K562 (cell line): ENCODE data around the gene PCK2.

Experiments used
- EZH2 ChIP-seq: IDR thresholded peaks from 2 replicates; pipeline ENCODE4 v1.6.1; 2012; ENCODE audit warnings: low read depth, mild to moderate bottlenecking, inconsistent platforms, low read length, borderline replicate concordance
- RAD21 ChIP-seq, 2 experiments: fragments of 250-450 bp in 1 of 2; fragments of 450-650 bp in 1 of 2; sonication (Bioruptor Pico) in 1 of 2; formaldehyde crosslinking in 1 of 2; IDR thresholded peaks in 1 of 2; conservative IDR thresholded peaks in 1 of 2; 2 replicates each; pipeline versions ENCODE4 v1.4.0 to v1.8.0; 2020 to 2022; ENCODE audit warnings: mild to moderate bottlenecking in 2 of 2, moderate library complexity in 1 of 2
- TF ChIP-seq, protein P1 (sequence below), 2 experiments: fragments of 450-650 bp; formaldehyde crosslinking in 1 of 2; IDR thresholded peaks; 2 replicates each; pipeline versions ENCODE4 v1.4.0 to v1.6.1; 2014 to 2020; ENCODE audit warnings: mild to moderate bottlenecking in 2 of 2, borderline replicate concordance in 1 of 2, low read depth in 1 of 2

DNA sequence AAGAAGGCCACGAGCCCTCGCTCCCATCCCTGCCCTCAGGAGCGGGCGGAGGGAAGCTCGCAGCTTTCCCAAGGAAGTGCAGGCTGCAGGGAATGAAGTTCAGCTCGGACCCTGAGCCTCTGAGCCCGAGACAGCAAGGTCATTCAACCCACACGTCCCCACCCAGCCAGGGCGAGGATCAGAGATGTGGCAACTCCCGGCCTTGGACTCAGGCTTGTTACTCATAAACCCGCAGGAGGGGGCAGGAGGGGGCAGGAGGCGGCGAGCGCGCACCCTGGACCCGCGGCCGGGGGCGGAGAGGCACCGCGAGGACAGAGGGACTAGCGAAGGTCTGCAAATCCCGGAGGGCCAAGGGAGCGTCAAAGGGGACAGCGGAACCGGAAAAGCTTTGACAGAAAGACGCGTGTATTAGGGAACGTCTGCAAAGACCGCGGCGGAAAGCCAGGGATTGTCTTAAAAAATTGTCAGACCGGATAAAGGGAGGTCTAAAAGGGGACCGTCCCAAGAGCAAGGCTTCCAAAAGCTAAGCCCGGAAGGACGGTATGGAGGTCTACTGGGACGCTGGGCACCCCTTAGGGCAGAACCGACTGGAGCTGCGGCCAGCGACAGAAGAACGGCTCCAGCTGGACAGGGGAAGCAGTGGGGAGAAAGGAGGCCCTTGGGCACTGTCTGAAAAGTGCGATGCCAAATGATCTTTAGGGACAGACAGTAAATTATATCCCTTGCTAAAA, 19.9 kb downstream of the PCK2 start:
- TF ChIP-seq RAD21 (CRISPR knock-in tag; conservative IDR thresholded peaks at IDR 0.05 in 1 of 2, IDR thresholded peaks at IDR 0.05 in 1 of 2) (no peak), EZH2 (no peak)
- TF ChIP-seq, protein P1, sequence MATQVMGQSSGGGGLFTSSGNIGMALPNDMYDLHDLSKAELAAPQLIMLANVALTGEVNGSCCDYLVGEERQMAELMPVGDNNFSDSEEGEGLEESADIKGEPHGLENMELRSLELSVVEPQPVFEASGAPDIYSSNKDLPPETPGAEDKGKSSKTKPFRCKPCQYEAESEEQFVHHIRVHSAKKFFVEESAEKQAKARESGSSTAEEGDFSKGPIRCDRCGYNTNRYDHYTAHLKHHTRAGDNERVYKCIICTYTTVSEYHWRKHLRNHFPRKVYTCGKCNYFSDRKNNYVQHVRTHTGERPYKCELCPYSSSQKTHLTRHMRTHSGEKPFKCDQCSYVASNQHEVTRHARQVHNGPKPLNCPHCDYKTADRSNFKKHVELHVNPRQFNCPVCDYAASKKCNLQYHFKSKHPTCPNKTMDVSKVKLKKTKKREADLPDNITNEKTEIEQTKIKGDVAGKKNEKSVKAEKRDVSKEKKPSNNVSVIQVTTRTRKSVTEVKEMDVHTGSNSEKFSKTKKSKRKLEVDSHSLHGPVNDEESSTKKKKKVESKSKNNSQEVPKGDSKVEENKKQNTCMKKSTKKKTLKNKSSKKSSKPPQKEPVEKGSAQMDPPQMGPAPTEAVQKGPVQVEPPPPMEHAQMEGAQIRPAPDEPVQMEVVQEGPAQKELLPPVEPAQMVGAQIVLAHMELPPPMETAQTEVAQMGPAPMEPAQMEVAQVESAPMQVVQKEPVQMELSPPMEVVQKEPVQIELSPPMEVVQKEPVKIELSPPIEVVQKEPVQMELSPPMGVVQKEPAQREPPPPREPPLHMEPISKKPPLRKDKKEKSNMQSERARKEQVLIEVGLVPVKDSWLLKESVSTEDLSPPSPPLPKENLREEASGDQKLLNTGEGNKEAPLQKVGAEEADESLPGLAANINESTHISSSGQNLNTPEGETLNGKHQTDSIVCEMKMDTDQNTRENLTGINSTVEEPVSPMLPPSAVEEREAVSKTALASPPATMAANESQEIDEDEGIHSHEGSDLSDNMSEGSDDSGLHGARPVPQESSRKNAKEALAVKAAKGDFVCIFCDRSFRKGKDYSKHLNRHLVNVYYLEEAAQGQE (IDR thresholded peaks at IDR 0.05; ENCODE audit: borderline replicate concordance): no peak
- TF ChIP-seq, protein P1 (CRISPR knock-in tag; IDR thresholded peaks at IDR 0.05; ENCODE audit: low read depth): 0 out of 2 replicates have a peak, but pooled peaks have one; percentile 10
